SH-SY5Y (cell line): ENCODE measurements around the gene CITED4.

ENCODE experiments used
- GATA2 ChIP-seq: IDR thresholded peaks from 2 replicates; pipeline ENCODE4 v1.6.1; 2011; ENCODE audit warnings: mild to moderate bottlenecking, low read depth, low read length
- GATA3 ChIP-seq: IDR thresholded peaks from 2 replicates; pipeline ENCODE4 v1.6.1; 2011; ENCODE audit warnings: low read depth, mild to moderate bottlenecking, low read length, moderate library complexity

- TF ChIP-seq GATA2, result no peak
- TF ChIP-seq GATA3, result no peak
Measured at GRCh38 chr1:40845895-40846294, 16.3 kb downstream of the CITED4 start.
